Fibroblast of the aortic adventitia (primary cell): ENCODE data around the gene TAS2R13. TPM values are rescaled to one million over a fixed set of nuclear protein-coding genes. Genes with fewer than 3 reads are reported as not detected.

Experiments used
- DNase-seq: peaks from one replicate; pipeline ENCODE4 v3.0.0-alpha.2; 2010; ENCODE audit warnings: low read depth
- H3K4me3 ChIP-seq: 2 replicates; pipeline ENCODE4 v1.5.1; 2011; ENCODE audit warnings: low read depth, mild to moderate bottlenecking, control low read depth, low read length, moderate library complexity
- total RNA-seq: library from RNA; depleted of rRNA; stranded (reverse); fragments of >200 nt; gene quantifications from 2 replicates; pipeline ENCODE4 v1.2.3, GENCODE V29; 2012; ENCODE audit warnings: low replicate concordance
- TF ChIP-seq, protein P1 (sequence below): IDR thresholded peaks from 2 replicates; pipeline ENCODE4 v1.5.1; 2011; ENCODE audit warnings: mild to moderate bottlenecking, low read length, control low read depth, inconsistent platforms; ENCODE audit not compliant: insufficient read depth

The TAS2R13 gene
- total RNA-seq, 1 donor, result 2.8 TPM

DNA sequence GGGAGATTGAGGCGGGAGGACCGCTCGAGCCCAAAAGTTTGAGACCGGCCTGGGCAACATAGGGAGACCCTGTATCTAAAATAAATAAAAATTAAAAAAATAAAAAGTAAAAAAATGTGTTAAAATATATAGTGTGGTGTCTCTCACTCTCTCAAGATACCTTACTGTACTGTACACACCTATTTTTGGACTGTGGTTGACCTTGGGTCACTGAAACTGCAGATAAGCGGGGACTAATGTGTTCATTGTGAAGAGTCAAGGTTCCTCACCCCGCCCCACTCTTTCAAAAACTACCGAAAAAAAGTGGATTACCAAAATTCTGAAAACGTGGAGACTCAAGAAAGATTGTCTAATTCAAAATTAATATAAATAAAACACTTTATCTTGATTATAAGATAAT, 1.0 kb upstream of the TAS2R13 start:
- TF ChIP-seq, protein P1, sequence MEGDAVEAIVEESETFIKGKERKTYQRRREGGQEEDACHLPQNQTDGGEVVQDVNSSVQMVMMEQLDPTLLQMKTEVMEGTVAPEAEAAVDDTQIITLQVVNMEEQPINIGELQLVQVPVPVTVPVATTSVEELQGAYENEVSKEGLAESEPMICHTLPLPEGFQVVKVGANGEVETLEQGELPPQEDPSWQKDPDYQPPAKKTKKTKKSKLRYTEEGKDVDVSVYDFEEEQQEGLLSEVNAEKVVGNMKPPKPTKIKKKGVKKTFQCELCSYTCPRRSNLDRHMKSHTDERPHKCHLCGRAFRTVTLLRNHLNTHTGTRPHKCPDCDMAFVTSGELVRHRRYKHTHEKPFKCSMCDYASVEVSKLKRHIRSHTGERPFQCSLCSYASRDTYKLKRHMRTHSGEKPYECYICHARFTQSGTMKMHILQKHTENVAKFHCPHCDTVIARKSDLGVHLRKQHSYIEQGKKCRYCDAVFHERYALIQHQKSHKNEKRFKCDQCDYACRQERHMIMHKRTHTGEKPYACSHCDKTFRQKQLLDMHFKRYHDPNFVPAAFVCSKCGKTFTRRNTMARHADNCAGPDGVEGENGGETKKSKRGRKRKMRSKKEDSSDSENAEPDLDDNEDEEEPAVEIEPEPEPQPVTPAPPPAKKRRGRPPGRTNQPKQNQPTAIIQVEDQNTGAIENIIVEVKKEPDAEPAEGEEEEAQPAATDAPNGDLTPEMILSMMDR, result no peak

DNA sequence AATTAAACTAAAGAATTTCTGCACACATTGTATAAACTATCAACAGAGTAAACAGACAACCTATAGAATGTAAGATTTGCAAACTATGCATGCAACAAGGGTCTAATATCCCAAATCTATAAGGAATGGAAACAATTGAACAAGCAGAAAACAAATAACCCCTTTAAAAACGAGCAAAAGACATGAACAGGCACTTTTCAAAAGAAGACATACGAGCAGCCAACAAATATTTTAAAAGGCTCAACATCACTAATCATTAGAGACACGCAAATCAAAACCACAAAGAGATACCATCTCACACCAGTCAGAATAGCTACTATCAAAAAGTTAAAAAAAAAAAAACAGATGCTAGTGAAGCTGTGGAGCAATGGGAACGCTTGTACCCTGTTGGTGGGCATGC, 4.7 kb downstream of the TAS2R13 start:
- no peak for DNase-seq
- TF ChIP-seq, protein P1, result no peak
- H3K4me3 ChIP-seq, result no peak overlapping the region

More for the DNA sequence above, 1.0 kb upstream of the TAS2R13 start:
- H3K4me3 ChIP-seq, result no peak overlapping the region
- no peak for DNase-seq

DNA sequence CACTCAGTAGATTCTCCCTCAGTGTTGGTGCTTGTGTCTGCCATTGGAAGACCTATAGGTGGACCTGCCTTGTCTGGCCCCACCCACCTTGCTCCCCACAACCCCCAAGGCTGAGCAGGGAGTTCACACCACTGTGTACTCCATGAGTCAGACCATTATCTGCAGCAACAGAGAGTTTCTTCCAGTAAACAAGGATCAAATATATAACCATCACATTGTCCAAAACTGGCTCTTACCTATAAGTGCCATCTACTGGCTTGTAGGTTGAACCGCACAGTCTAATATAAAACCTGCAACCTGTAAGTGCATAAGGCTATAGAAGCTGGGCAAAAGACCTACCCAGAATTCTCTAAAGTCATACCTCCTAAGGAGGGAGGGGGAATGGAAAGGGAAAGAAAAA, 7.9 kb downstream of the TAS2R13 start:
- TF ChIP-seq, protein P1, result no peak
- DNase-seq, result no peak
- H3K4me3 ChIP-seq, result no peak overlapping the region

DNA sequence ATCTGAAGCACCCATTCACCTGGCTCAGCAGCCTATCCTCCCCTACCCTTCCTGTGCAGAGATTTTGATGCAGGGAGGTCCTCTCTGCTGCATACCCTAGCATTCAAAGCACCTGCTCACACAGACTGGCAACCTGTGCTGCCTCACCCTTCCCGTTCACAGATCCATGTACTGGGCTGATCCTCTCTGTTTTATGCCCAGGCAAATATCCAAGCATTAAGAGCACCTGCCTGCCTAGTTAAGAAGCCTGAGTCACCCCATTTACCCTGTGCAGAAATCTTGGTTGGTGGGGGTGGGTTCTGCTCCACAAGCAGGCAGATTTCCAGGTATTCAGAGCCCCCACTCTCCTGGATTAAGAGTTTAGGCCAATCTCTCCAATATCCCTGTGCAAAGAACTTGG, 8.4 kb downstream of the TAS2R13 start:
- TF ChIP-seq, protein P1, result no peak
- no peak overlapping the region for H3K4me3 ChIP-seq
- no peak for DNase-seq

DNA sequence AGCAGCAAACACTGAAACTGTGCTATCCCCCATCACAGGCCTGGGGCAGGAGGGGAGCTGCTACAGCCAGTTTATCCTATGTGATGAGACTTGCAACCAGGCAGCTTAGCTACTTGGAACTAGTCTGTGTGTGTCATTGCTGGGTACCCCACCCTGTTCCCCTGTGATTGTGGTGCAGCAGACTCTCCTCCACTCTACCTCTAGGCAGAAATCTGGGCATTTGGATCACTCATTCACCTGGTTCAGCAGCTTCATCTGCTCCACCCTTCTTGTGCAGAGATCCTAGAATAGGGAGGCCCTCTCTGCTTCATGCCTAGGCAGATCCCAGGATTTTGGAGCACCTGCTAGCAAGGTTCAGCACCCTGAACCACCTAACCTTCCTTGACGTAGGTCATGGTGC, 8.8 kb downstream of the TAS2R13 start:
- H3K4me3 ChIP-seq, result no peak overlapping the region
- DNase-seq, result no peak
- TF ChIP-seq, protein P1, result no peak

DNA sequence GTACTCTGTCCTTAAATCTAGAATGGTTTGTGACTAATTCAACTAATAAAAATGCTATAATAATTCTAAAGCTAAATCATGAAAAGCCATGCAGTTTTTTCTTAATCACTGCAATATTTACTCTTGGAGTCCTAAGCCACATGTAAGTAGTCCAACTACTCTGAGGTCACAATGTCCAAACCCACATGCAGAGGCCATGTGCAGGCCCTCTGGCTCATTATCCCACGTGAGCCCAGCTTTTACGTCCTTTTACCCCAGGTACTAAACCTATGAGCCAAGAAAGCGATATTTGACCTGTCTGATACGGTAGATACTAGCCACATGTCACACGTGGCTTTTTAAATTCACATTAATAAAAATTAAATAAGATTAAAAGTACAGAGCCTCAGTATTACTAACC, 12.5 kb downstream of the TAS2R13 start:
- H3K4me3 ChIP-seq, result no peak overlapping the region
- TF ChIP-seq, protein P1, result no peak
- no peak for DNase-seq

DNA sequence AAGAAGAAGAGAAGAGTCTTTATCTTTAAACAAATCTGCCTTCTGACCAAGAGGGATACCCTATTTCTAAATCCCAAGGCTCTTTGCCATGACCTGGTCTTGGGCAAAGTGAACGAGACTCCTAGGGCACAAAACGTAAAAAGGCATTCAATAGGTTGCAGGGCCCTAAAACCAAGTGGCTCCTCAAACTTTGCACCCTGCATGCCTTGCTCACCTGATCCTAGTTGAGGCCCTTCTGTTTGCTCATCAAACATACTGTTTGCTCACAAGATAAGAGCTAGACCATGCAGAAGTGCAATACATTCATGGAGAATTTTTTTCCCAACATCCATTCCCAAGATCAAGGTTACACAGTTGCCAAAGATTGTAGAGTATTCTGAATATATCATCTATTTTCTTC, 17.4 kb downstream of the TAS2R13 start:
- no peak overlapping the region for H3K4me3 ChIP-seq
- TF ChIP-seq, protein P1, result no peak
- DNase-seq, result no peak
